OCI-LY7 (cell line): Measurements from ENCODE around the gene ARHGAP21. TPM values are rescaled to one million over a fixed set of nuclear protein-coding genes. Genes with fewer than 3 reads are reported as not detected.
"Not testable (repeated sequence)": the region's sequence is repeated elsewhere in the genome, so short reads cannot be mapped to it uniquely, and the experiment has no call there.

Experiments used
- Bru-seq: library from RNA; stranded (reverse); fragments of 400-500 nt; gene quantifications from one replicate; lab custom pipeline; 2021; lab: Mats Ljungman, UMichigan
- BruChase-seq, 2 experiments: library from RNA; stranded (reverse); fragments of 400-500 nt; gene quantifications; one replicate each; lab custom pipeline; 2021; lab: Mats Ljungman, UMichigan
- BruUV-seq: library from RNA; stranded (reverse); fragments of 400-500 nt; replicated peaks from 2 replicates; lab custom pipeline; 2021; lab: Mats Ljungman, UMichigan
- CTCF ChIA-PET: fragments of 300-600 bp; sonication (Branson Sonifier 250); formaldehyde crosslinking; loops from one replicate; lab custom pipeline; 2022; ENCODE audit warnings: antibody characterized with exemption; ENCODE audit not compliant: unreplicated experiment; lab: Charles Lee
- POLR2A ChIA-PET: fragments of 300-600 bp; sonication (Branson Sonifier 250); formaldehyde crosslinking; loops from one replicate; lab custom pipeline; 2022; ENCODE audit warnings: antibody characterized with exemption; lab: Charles Lee
- DNase-seq: peaks from one replicate; pipeline ENCODE4 v3.0.0-alpha.2; 2015; ENCODE audit warnings: low spot score
- H2AFZ ChIP-seq: fragments of 200-600 bp; sonication (generic), shearing (Covaris generic); 2 replicates; pipeline ENCODE4 v1.6.1; 2014; ENCODE audit warnings: mild to moderate bottlenecking, antibody characterized with exemption, low read length, moderate library complexity
- H3K27ac ChIP-seq: fragments of 200-600 bp; sonication (generic); 2 replicates; pipeline ENCODE4 v1.5.1; 2014; ENCODE audit warnings: mixed run types, low read depth, mild to moderate bottlenecking, moderate library complexity, low read length, inconsistent platforms; ENCODE audit not compliant: poor library complexity, severe bottlenecking
- H3K36me3 ChIP-seq: fragments of 200-600 bp; sonication (generic); 2 replicates; pipeline ENCODE4 v1.6.1; 2014; ENCODE audit warnings: mild to moderate bottlenecking, antibody characterized with exemption, low read length, moderate library complexity, mixed read lengths; ENCODE audit not compliant: insufficient read depth
- H3K4me1 ChIP-seq: fragments of 200-600 bp; sonication (generic); 2 replicates; pipeline ENCODE4 v1.5.1; 2014; ENCODE audit warnings: mild to moderate bottlenecking, low read length; ENCODE audit not compliant: insufficient read depth, poor library complexity, severe bottlenecking
- H3K4me2 ChIP-seq: fragments of 200-600 bp; sonication (generic); 2 replicates; pipeline ENCODE4 v1.6.1; 2014; ENCODE audit warnings: mild to moderate bottlenecking, low read length
- H3K4me3 ChIP-seq: fragments of 200-600 bp; sonication (generic); 2 replicates; pipeline ENCODE4 v1.5.1; 2014; ENCODE audit warnings: mild to moderate bottlenecking, low read depth, low read length; ENCODE audit not compliant: poor library complexity, severe bottlenecking
- H3K79me2 ChIP-seq: fragments of 200-600 bp; sonication (generic); 2 replicates; pipeline ENCODE4 v1.6.1; 2016; ENCODE audit warnings: low read depth, mild to moderate bottlenecking, low read length, moderate library complexity, mixed read lengths; ENCODE audit not compliant: insufficient read depth
- H3K9me2 ChIP-seq: fragments of 200-600 bp; sonication (generic); 2 replicates; pipeline ENCODE4 v1.6.1; 2016; ENCODE audit warnings: mild to moderate bottlenecking, low read length, mixed read lengths; ENCODE audit not compliant: insufficient read depth
- H3K9me3 ChIP-seq: fragments of 200-600 bp; sonication (generic); 2 replicates; pipeline ENCODE4 v1.6.1; 2014; ENCODE audit warnings: mild to moderate bottlenecking, mixed run types, low read length, mixed read lengths
- H4K20me1 ChIP-seq: fragments of 200-600 bp; sonication (generic); 2 replicates; pipeline ENCODE4 v1.6.1; 2014; ENCODE audit warnings: mild to moderate bottlenecking, antibody characterized with exemption, low read length, moderate library complexity, mixed read lengths; ENCODE audit not compliant: insufficient read depth
- EZH2phosphoT487 ChIP-seq: fragments of 200-600 bp; sonication (generic); IDR thresholded peaks from 2 replicates; pipeline ENCODE4 v1.6.1; 2018; ENCODE audit warnings: low read depth, borderline replicate concordance, mild to moderate bottlenecking, mixed run types, antibody characterized with exemption, low read length, moderate library complexity, mixed read lengths
- intact Hi-C: fragments of 100-400 bp; cut with micrococcal nuclease; formaldehyde crosslinking; loops from one replicate; pipeline ENCODE4 v1.10.0; 2022; ENCODE audit not compliant: unreplicated experiment
- long read RNA-seq: library from polyadenylated mRNA; stranded (forward); transcript quantifications from one replicate; pipeline ENCODE4 v2.0.0, GENCODE V29; 2022
- total RNA-seq, 2 experiments: library from RNA; depleted of rRNA in 1 of 2; stranded (reverse); fragments of >200 nt in 1 of 2; shearing (Covaris generic) in 1 of 2; gene quantifications; 2 replicates each; pipeline ENCODE4 v1.2.3, GENCODE V29; 2014 to 2022
- TF ChIP-seq, protein P1 (sequence below): fragments of 200-600 bp; sonication (generic); conservative IDR thresholded peaks from 2 replicates; pipeline ENCODE4 v1.5.1; 2014; ENCODE audit warnings: mild to moderate bottlenecking, antibody characterized with exemption, low read length, moderate library complexity, mixed read lengths

ARHGAP21 gene
- total RNA-seq (2014; rRNA removed; shearing (Covaris generic)), result 24.2 and 24.3 TPM in 2 replicates
- 44.9 and 52.5 TPM in 2 replicates for total RNA-seq (2022)
- percentile 69 among the genes with signal in this experiment for Bru-seq, nascent RNA
- BruChase-seq, experiment 1, labeled RNA remaining after a 6-hour chase, result percentile 65 among the genes with signal in this experiment
- percentile 64 among the genes with signal in this experiment for BruChase-seq, experiment 2, labeled RNA remaining after a 2-hour chase
- long read RNA-seq, partial matches to known transcripts, result 14 of 26 reads
- long read RNA-seq, other reads (novel, unspliced or antisense), result 12 of 26 reads

DNA sequence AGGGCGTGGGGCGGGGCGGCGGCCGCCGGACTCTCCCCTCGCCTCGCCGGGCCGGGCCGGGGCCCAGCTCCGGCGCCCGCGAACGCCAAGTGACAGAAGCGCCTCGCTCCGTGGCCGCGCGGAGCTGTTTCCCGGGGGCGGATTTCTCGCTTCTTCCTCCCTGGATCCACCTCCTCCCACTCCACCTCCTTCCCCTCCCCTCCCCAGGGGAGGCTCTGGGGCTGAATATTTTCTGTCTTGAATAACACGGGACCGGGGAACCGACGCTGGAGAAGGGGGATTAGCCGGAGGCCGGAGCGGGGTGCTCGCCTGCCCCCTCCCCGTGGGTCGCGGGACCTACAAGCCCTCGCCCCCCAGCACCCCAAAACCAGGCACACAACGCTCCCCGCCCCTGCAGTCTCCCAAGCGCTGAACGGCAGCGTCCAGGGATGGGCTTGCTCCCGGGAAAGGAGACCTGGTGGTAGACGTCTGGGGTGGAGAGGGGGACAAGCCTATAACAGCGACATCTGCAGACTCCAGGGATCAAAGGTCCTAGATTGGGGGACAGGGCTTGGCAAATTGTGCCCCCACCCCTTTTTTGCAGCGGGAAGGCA, at the start of gene ARHGAP21:
Gene ARHGAP21, minus strand, starts transcription at position 100 of the 593 bp plus-strand sequence. CDS start 1,988 bp downstream, outside the sequence.
- H4K20me1 ChIP-seq, result 0 out of 2 replicates have a peak, but pooled peaks cover 5% of the 10 kb centered on the region
- H3K9me2 ChIP-seq, result no peaks in the 10 kb centered on the region
- H3K27ac ChIP-seq, result peak within 1 kb of the TSS; percentile 79
- H3K79me2 ChIP-seq, result peaks cover 19% of the 10 kb centered on the region; the same call in 1 of the 2 replicates
- intact Hi-C loops, result loop anchor here (1.0 to 10.0 kb wide), 4 partner anchors 82 to 1289 kb away; partner anchors contain the start of genes ENKUR, OTUD1 and THNSL1
- no TSS peak for BruUV-seq
- H3K4me1 ChIP-seq, result peaks cover 32% of the 10 kb centered on the region
- peak within 1 kb of the TSS; percentile 91 for H2AFZ ChIP-seq
- peak within 1 kb of the TSS; percentile 88 for H3K4me3 ChIP-seq
- no peak for TF ChIP-seq EZH2phosphoT487
- TF ChIP-seq, protein P1, sequence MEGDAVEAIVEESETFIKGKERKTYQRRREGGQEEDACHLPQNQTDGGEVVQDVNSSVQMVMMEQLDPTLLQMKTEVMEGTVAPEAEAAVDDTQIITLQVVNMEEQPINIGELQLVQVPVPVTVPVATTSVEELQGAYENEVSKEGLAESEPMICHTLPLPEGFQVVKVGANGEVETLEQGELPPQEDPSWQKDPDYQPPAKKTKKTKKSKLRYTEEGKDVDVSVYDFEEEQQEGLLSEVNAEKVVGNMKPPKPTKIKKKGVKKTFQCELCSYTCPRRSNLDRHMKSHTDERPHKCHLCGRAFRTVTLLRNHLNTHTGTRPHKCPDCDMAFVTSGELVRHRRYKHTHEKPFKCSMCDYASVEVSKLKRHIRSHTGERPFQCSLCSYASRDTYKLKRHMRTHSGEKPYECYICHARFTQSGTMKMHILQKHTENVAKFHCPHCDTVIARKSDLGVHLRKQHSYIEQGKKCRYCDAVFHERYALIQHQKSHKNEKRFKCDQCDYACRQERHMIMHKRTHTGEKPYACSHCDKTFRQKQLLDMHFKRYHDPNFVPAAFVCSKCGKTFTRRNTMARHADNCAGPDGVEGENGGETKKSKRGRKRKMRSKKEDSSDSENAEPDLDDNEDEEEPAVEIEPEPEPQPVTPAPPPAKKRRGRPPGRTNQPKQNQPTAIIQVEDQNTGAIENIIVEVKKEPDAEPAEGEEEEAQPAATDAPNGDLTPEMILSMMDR, result peak; percentile 45
- ChIA-PET POLR2A (interaction anchor here (1.9 kb wide), 1 partner anchor 101 kb away, joined by 9 read pairs; no protein-coding TSS in a partner anchor), CTCF (no interaction called here)
- H3K9me3 ChIP-seq, result no peaks in the 10 kb centered on the region
- H3K36me3 ChIP-seq, result no peaks in the 10 kb centered on the region
- peak within 1 kb of the TSS; percentile 89 for H3K4me2 ChIP-seq
- peak; percentile 63 for DNase-seq

DNA sequence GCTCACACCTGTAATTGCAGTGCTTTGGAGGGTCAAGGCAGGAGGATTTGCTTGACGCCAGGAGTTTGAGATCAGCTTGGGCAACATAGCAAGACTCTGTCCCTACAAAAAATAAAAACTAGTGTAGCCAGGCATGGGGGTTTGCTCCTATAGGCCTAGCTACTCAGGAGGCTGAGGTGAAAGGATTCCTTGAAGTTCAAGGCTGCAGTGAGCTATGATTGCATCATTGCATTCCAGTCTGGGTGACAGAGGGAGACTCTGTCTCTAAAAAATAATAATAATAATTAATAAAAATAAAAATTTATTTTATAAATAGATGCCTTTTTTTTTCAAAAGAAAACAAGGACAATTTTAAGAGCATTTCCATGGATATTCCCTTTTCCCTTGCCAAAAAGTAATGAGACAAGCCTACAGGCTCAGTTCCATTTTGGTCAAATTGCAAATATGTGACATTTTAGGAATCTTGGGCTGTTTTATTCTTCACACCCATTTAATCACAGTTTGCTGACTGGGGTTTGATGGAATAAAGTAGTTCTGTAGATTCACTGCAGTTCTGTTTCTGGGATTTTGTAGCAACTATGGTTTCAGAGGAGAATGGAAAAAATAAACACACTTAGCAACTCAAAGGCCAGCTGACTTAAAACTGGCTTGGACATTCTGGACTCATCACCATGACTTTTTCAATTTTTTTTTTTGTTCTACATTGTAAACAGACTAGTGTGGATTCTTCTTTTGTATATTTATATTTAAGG, 48.4 kb upstream of the ARHGAP21 start:
- Histone ChIP-seq H3K4me1 (no peaks in the 10 kb centered on the region), H3K9me2 (no peaks in the 10 kb centered on the region), H3K4me3 (no peak overlapping the region), H3K9me3 (no peaks in the 10 kb centered on the region), H3K36me3 (no peaks in the 10 kb centered on the region), H2AFZ (no peak overlapping the region), H3K27ac (no peak overlapping the region), H3K4me2 (no peak overlapping the region), H4K20me1 (no peaks in the 10 kb centered on the region), H3K79me2 (no peaks in the 10 kb centered on the region)
- no TSS peak for BruUV-seq
- POLR2A ChIA-PET, result no interaction called here
- TF ChIP-seq EZH2phosphoT487, result no peak
- TF ChIP-seq, protein P1, result no peak
- intact Hi-C loops, result no loop called here
- CTCF ChIA-PET, result no interaction called here
- DNase-seq, result no peak

DNA sequence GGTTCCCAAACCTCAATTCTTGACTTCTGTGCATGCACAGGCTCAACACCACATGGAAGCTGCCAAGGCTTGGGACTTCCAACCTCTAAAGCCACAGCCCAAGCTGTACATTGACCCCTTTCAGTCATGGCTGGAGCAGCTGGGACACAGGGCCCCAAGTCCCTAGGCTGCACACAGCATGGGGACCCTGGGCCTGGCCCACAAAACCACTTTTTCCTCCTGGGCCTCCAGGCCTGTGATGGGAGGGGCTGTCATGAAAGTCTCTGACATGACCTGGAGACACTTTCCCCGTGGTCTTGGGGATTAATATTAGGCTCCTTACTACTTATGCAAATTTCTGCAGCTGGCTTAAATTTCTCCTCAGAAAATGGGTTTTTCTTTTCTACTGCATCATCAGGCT, 41.3 kb upstream of the ARHGAP21 start:
- DNase-seq, H4K20me1 ChIP-seq, H3K36me3 ChIP-seq, POLR2A ChIA-PET, H2AFZ ChIP-seq, BruUV-seq, H3K4me1 ChIP-seq, H3K4me2 ChIP-seq, H3K9me2 ChIP-seq, H3K79me2 ChIP-seq, intact Hi-C loops, H3K27ac ChIP-seq, CTCF ChIA-PET, H3K9me3 ChIP-seq, H3K4me3 ChIP-seq: not testable (repeated sequence)
